ENCODE measurements around the gene CKMT2.

DNA sequence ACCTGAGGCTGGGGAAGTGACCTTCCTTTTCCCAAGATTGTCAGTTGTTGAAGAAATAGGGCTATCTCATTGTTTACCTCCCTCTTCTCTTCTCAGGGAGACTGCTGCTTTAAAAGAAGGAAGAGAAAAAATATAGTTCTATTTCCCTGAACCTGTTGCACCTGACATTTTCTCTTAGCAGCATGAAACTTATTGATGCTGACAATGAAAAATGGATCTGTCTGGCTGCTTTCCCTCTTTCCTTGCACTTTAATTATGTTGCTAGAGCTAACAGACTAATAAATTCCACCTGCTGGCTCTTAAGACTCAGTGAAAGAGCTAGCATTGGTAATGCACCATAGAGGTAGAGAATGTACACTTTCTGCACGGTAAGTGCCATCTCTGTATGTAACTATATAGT is 6.2 kb upstream of the CKMT2 start:
- TF ChIP-seq POLR2AphosphoS5 (IDR thresholded peaks at IDR 0.05; ENCODE audit: borderline replicate concordance, low read depth, low read length): no peak
- no peak for TF ChIP-seq EZH2 (IDR thresholded peaks at IDR 0.05)
- TF ChIP-seq FOXP2 (optimal IDR thresholded peaks at IDR 0.05; ENCODE audit: control extremely low read depth, extremely low read length, insufficient read depth): no peak
